HG03442 (cell line): Measurements from ENCODE around the gene CIB4.

Source experiments
- ATAC-seq: cut with Tn5 transposase; IDR thresholded peaks from one replicate; pipeline ENCODE4 v1.9.1; 2021; ENCODE audit warnings: mild to moderate bottlenecking, moderate library complexity; ENCODE audit not compliant: unreplicated experiment

Gene CIB4

GRCh38 chr2:26609839-26610277, 31.3 kb downstream of the CIB4 start:
- ATAC-seq = no peak

- ATAC-seq = no peak
These were observed 31.9 kb downstream of the CIB4 start for GRCh38 chr2:26609205-26609631.

GRCh38 chr2:26608557-26608956, 32.6 kb downstream of the CIB4 start:
- ATAC-seq = no peak

GRCh38 chr2:26607698-26608097, 33.5 kb downstream of the CIB4 start:
- no peak for ATAC-seq

- ATAC-seq = no peak
These were observed 34.3 kb downstream of the CIB4 start for GRCh38 chr2:26606847-26607190.

- no peak for ATAC-seq
These were observed 34.9 kb downstream of the CIB4 start for GRCh38 chr2:26605999-26606846.

- no peak for ATAC-seq
These were observed 35.8 kb downstream of the CIB4 start for GRCh38 chr2:26605195-26605998.

GRCh38 chr2:26602575-26602974, 38.6 kb downstream of the CIB4 start:
- no peak for ATAC-seq

- no peak for ATAC-seq
These were observed 41.8 kb downstream of the CIB4 start for GRCh38 chr2:26599387-26599786.

GRCh38 chr2:26598996-26599373, 42.2 kb downstream of the CIB4 start:
- ATAC-seq = no peak

- ATAC-seq = no peak
These were observed 42.7 kb downstream of the CIB4 start for GRCh38 chr2:26598336-26598995.

- no peak for ATAC-seq
These were observed 44.0 kb downstream of the CIB4 start for GRCh38 chr2:26597197-26597596.

- ATAC-seq = no peak
These were observed 46.0 kb downstream of the CIB4 start for GRCh38 chr2:26595146-26595545.

- peak; percentile 49 for ATAC-seq
These were observed 49.3 kb downstream of the CIB4 start for GRCh38 chr2:26591619-26592505.

GRCh38 chr2:26590980-26591618, 50.1 kb downstream of the CIB4 start:
- ATAC-seq = no peak

- ATAC-seq = no peak
These were observed 50.7 kb downstream of the CIB4 start for GRCh38 chr2:26590508-26590907.

- ATAC-seq = no peak
These were observed 52.6 kb downstream of the CIB4 start for GRCh38 chr2:26588576-26588975.

- no peak for ATAC-seq
These were observed 53.2 kb downstream of the CIB4 start for GRCh38 chr2:26587994-26588393.

- no peak for ATAC-seq
These were observed 55.2 kb downstream of the CIB4 start for GRCh38 chr2:26585966-26586365.

- no peak for ATAC-seq
These were observed 56.1 kb downstream of the CIB4 start for GRCh38 chr2:26585100-26585499.
